Measurements from ENCODE around the gene NAIF1. TPM values are rescaled to one million over a fixed set of nuclear protein-coding genes. Genes with fewer than 3 reads are reported as not detected.
A peak's percentile ranks its signal among the peaks of the same experiment; 100 is the strongest.

The NAIF1 gene
- total RNA-seq, 4 donors from 2014 or later, result 3.6 to 7.4 (median 6.9) TPM

GRCh38 chr9:128054087-128054486 is 13.0 kb downstream of the NAIF1 start:
- Histone ChIP-seq H3K4me3 (no peak overlapping the region), H3K9me3 (no peaks in the 10 kb centered on the region), H3K4me1 (peaks cover 33 to 43% of the 10 kb centered on the region in 2 donors), H3K27me3 (no peaks in the 10 kb centered on the region), H3K36me3 (no peaks in the 10 kb centered on the region), H3K27ac (peak overlapping the region in 2 of 4 donors; percentile 85 to 86)
- in situ Hi-C loops (cut with MboI; ENCODE audit: low sequenced_read_pairs in 4 of 4) (no loop called here), intact Hi-C loops (cut with DNase I; ENCODE audit: low total_unique reads) (loop anchor here (5.0 kb wide), 1 partner anchor 67 kb away; no protein-coding TSS in a partner anchor)
- TF ChIP-seq CTCF (IDR thresholded peaks at IDR 0.05 in 4 of 5, conservative IDR thresholded peaks at IDR 0.05 in 1 of 5) (no peak), POLR2A (IDR thresholded peaks at IDR 0.05) (no peak)
- ATAC-seq (no peak), DNase-seq (no peak)

GRCh38 chr9:128053560-128053959 is 13.6 kb downstream of the NAIF1 start:
- TF ChIP-seq CTCF (IDR thresholded peaks at IDR 0.05 in 4 of 5, conservative IDR thresholded peaks at IDR 0.05 in 1 of 5), result no peak
- no peak for TF ChIP-seq POLR2A (IDR thresholded peaks at IDR 0.05)
- ATAC-seq (no peak), DNase-seq (peak in 1 of 2 donors; percentile 41)
- intact Hi-C loops (cut with DNase I; ENCODE audit: low total_unique reads), result loop anchor here (5.0 kb wide), 1 partner anchor 66 kb away; no protein-coding TSS in a partner anchor
- Histone ChIP-seq H3K4me3 (no peak overlapping the region), H3K4me1 (peaks cover 33 to 43% of the 10 kb centered on the region in 2 donors), H3K27me3 (no peaks in the 10 kb centered on the region), H3K9me3 (no peaks in the 10 kb centered on the region), H3K36me3 (no peaks in the 10 kb centered on the region), H3K27ac (peak overlapping the region in 2 of 4 donors; percentile 85 to 86)
- in situ Hi-C loops (cut with MboI; ENCODE audit: low sequenced_read_pairs in 4 of 4), result no loop called here

GRCh38 chr9:128051932-128052709 is 15.0 kb downstream of the NAIF1 start:
- intact Hi-C loops (cut with DNase I; ENCODE audit: low total_unique reads), result loop anchor here (5.0 kb wide), 1 partner anchor 65 kb away; no protein-coding TSS in a partner anchor
- TF ChIP-seq POLR2A (IDR thresholded peaks at IDR 0.05) (no peak), CTCF (IDR thresholded peaks at IDR 0.05 in 4 of 5, conservative IDR thresholded peaks at IDR 0.05 in 1 of 5) (no peak)
- H3K4me1 ChIP-seq, result peaks cover 33 to 43% of the 10 kb centered on the region in 2 donors
- in situ Hi-C loops (cut with MboI; ENCODE audit: low sequenced_read_pairs in 4 of 4), result no loop called here
- peak overlapping the region; percentile 83 to 91 (median 85) for H3K27ac ChIP-seq
- H3K27me3 ChIP-seq, result no peaks in the 10 kb centered on the region
- no peaks in the 10 kb centered on the region for H3K9me3 ChIP-seq
- no peaks in the 10 kb centered on the region for H3K36me3 ChIP-seq
- H3K4me3 ChIP-seq, result no peak overlapping the region
- ATAC-seq (no peak), DNase-seq (no peak)

DNA sequence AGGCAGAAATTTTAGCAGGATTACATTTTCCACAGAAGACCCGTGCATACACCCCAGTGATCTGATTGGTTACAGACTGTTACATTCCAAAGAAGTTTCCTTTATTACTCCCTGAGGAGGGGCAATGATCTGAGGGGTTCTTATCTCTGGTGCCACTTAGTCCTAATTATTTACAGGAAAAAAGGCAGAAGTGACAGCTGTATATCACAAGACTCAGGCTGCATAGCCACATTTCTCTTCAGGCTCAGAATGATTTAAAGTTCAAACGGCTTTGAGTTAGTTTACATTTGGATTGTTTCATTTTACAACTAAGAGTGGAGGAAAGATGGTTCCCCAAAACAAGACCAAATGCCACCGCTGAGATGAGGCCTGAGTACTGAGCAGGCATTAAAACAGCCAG is 17.3 kb downstream of the NAIF1 start:
- intact Hi-C loops (cut with DNase I; ENCODE audit: low total_unique reads) (loop anchor here (5.0 kb wide), 1 partner anchor 63 kb away; no protein-coding TSS in a partner anchor), in situ Hi-C loops (cut with MboI; ENCODE audit: low sequenced_read_pairs in 4 of 4) (no loop called here)
- Histone ChIP-seq H3K36me3 (no peaks in the 10 kb centered on the region), H3K9me3 (no peaks in the 10 kb centered on the region), H3K4me3 (no peak overlapping the region), H3K27ac (peak overlapping the region; percentile 83 to 91 (median 85)), H3K4me1 (peaks cover 16 to 27% of the 10 kb centered on the region in 2 donors), H3K27me3 (no peaks in the 10 kb centered on the region)
- no peak for DNase-seq
- no peak for ATAC-seq
- no peak for TF ChIP-seq POLR2A (IDR thresholded peaks at IDR 0.05)
- TF ChIP-seq CTCF (IDR thresholded peaks at IDR 0.05 in 4 of 5, conservative IDR thresholded peaks at IDR 0.05 in 1 of 5), result no peak
